Subcutaneous adipose tissue (tissue), 4 donors: ENCODE measurements around the gene PPIL6. TPM values are rescaled to one million over a fixed set of nuclear protein-coding genes. Genes with fewer than 3 reads are reported as not detected.

ENCODE experiments used
- CTCF ChIP-seq: fragments of 450-650 bp; IDR thresholded peaks from one replicate; pipeline ENCODE4 v1.5.1; 2016; ENCODE audit warnings: low read depth, mild to moderate bottlenecking, control low read depth, antibody characterized with exemption, moderate library complexity
- total RNA-seq, 4 donors: library from RNA; depleted of rRNA; stranded (reverse); fragments of >200 nt; gene quantifications; one replicate each; pipeline ENCODE4 v1.1.0, GENCODE V29; 2016

The PPIL6 gene
- total RNA-seq, 4 donors from 2014 or later: 0.57 to 8.8 (median 4.7) TPM

DNA sequence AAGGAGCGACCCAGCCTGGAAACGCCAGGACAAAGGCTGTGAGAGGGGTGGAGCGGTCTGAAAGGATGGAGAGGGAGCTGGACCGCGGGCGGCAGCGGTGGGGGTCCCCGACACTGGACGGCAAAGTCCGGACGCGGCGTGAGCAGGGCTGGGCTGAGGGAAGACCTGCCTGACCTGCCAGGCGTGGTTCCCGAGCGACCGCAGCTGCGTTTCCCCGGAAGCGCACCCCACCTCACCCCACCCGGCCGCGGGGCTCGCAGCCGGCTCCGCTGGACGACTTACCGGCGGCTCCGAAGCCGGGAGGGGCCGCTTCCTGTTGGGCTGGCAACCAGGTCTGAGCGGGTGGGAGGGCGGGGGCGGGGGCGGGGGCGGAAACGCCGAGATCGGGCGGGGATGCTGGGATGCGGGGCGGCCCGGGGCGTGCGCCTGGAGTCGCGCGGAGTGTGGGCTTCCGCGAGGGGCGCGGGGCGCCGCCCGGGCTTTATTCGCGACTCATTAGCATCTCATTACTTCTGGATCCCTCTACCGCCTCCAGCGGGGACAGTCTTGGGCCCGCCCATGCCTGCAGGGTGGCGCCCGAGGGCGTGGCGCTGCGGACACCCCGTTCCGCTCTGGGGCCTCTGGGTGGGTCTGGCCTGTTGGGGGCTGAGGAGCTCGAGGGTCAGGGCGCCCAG lies 15.1 kb upstream of the PPIL6 start, which contains the start of gene MICAL1:
MICAL1 (minus strand) TSS at position 336 of the 674 bp plus-strand sequence. CDS start 1,576 bp downstream, outside the sequence.
- no peak for TF ChIP-seq CTCF

GRCh38 chr6:109454496-109455436 lies 14.3 kb upstream of the PPIL6 start:
- no peak for TF ChIP-seq CTCF

GRCh38 chr6:109453594-109454495 lies 13.4 kb upstream of the PPIL6 start:
- no peak for TF ChIP-seq CTCF

DNA sequence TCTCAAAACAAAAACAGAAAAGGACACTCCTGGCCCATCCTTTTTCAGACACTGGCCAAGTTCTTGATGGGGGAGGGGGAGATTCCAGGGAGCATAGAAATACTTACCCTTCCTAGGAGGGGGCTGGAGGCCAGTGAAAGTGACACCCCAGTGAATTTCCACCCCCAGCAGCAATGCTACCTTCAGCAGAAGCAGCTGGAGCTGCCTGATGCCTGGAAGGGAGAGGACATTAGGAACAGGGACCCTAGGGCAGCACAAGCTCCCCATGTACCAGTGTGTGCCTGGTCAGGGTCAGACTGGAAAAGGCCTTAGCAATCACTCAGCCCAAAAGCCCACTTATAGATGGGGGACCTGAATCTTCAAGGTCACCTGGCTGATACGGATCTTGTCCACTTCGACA lies 12.7 kb upstream of the PPIL6 start:
- TF ChIP-seq CTCF: no peak

GRCh38 chr6:109452181-109452580 lies 11.8 kb upstream of the PPIL6 start:
- no peak for TF ChIP-seq CTCF

- TF ChIP-seq CTCF: no peak
Measured at GRCh38 chr6:109451376-109451775, 10.9 kb upstream of the PPIL6 start.
